NCI-H1436 treated with DMSO at 0.1 percent for 48 hours (cell line): ENCODE results near the gene AATF.

Experiments
- DNase-seq: peaks from one replicate; lab custom pipeline; 2025; lab: John Stamatoyannopoulos, UW

Gene AATF

DNA sequence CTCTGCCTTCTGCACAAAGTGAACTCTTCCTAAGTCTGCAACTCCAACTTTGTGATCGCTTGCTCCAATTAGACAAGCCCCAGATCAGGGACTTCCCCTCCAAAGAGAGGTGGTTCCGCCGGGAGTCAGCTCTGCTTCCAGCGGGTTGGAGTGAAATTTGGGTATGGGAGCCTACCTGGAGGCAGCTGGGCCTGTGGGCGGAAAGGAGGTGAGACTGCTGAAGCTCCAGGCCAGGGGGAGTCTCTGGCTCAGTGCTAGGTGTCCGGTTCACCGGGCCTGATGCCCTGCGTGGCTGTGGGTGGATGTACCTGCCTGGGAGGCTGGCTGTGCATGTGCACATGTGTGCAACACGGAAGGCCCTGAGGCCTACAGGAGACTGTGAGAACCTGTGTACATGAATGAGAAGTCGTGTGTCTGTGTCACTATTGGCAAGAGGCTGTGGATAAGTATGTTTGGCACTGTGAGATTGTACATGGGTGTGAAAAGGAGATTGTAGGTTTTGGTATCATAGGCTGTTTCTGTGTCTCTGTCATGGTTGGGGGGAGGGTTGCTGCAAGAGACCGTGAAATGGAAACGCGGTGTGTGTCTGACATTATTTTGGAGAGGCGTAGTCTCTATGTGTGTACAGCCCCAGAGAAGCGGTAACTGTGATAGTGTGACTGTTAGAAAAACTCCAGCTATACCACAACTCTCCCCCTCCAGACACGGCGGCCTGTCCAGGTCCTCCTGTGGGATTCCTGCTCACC, 7.3 kb upstream of the AATF start:
- DNase-seq = no peak

- no peak for DNase-seq
Measured at GRCh38 chr17:36942019-36942599, 6.6 kb upstream of the AATF start.

GRCh38 chr17:36942631-36943125, 6.1 kb upstream of the AATF start:
- DNase-seq = no peak

- DNase-seq = no peak
Measured at GRCh38 chr17:36943250-36944191, 5.2 kb upstream of the AATF start.

- DNase-seq = no peak
Measured at GRCh38 chr17:36944553-36944952, 4.2 kb upstream of the AATF start.

- DNase-seq = no peak
Measured at GRCh38 chr17:36945140-36945539, 3.6 kb upstream of the AATF start.

- no peak for DNase-seq
Measured at GRCh38 chr17:36945959-36946725, 2.6 kb upstream of the AATF start.

- DNase-seq = no peak
Measured at GRCh38 chr17:36946726-36947091, 2.0 kb upstream of the AATF start.

DNA sequence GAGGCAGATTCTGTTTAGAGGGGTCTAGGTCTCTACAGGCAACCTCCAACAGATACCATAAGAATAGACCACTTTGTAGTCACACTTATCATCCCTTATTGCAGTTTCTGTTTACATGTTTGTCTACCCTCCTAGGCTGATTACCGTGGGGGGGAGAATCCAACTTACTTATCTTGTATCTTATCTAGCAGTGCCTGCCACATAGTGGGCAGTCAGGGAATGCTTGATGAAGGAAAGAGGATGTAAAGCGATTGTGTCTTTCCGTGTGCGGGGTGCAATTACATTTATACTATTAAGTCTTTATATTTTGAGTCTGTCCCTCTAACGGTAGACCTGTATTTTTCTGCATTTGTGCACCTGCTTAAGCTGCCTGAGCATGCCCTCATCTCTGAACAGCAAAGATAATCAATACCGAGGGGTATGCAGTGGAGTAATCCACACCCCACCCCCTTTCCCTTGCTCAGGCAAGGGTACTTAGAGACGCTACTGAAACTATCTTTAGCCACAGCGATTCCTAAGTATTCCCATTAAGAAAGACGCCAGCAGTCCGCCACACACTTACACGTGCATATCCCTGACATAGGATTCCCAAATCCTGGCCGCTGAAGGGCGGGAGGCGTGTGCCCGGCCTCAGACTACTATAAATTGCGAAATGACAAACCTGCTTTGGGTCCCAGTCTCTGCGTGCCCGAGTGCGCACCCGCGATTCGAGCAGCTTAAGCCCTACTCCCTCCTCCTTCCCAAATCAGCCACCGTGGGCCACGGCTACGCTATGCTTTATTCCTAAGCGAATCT, 635 bp upstream of the AATF start:
- no peak for DNase-seq

- DNase-seq = no peak
Measured at GRCh38 chr17:36949461-36949927, 740 bp downstream of the AATF start.

DNA sequence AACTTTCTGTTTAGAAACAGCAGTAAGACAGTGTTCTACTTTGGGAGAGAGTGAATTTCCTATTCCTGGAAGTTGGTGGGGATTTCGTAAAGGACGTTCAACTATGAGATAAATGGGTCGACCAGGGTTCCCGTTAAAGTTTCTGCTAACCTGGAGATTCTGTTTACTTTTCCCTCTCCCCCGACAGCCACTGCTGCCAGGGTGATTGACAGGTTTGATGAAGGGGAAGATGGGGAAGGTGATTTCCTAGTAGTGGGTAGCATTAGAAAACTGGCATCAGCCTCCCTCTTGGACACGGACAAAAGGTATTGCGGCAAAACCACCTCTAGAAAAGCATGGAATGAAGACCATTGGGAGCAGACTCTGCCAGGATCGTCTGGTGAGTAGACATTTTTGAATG, 1.3 kb downstream of the AATF start:
- no peak for DNase-seq

GRCh38 chr17:36951084-36951789, 2.5 kb downstream of the AATF start:
- DNase-seq = no peak

DNA sequence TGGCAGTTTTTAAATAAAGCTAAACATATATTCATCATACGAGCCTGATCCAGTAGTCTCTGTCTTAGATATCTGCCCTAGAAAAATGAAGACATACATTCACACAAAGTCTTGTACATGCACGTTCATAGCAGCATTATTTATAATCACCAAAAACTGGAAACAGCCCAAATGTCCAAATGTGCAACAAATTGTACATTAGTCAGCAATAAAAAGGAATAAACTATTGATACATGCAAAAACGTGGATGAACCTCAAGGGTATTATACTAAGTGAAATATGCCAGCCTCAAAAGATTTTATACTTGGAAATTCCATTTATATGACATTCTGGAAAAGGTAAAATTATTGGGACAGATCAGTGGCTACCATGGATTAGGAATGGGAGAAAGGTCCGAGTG, 22.8 kb downstream of the AATF start:
- no peak for DNase-seq

DNA sequence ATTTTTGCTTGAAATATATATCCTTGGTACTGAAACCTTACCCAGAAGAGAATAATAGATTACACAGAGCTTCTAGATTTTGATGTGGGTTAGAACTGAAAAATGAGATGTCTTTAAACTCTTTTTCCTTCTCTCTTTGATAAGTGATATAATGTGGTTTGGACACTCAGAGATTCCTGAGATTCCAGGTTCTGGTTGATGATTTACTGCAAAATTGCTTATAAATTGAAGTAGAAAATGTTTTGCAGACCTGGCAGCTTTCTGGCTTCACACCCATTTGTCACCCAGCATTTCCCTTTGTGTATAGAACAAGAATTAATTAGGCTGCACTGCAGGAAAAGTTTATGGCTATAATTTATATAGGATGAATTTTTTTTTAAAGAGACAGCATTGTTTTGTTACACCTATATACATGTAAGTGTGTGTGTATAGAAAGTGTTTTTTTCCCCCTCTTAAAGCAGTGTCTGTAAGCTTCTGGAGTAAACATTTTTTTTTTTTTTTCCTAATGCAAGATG, 23.5 kb downstream of the AATF start:
- DNase-seq = no peak

- no peak for DNase-seq
Measured at GRCh38 chr17:36972905-36973304, 24.2 kb downstream of the AATF start.

GRCh38 chr17:36975922-36976515, 27.3 kb downstream of the AATF start:
- no peak for DNase-seq

- no peak for DNase-seq
Measured at GRCh38 chr17:36977066-36977465, 28.3 kb downstream of the AATF start.

DNA sequence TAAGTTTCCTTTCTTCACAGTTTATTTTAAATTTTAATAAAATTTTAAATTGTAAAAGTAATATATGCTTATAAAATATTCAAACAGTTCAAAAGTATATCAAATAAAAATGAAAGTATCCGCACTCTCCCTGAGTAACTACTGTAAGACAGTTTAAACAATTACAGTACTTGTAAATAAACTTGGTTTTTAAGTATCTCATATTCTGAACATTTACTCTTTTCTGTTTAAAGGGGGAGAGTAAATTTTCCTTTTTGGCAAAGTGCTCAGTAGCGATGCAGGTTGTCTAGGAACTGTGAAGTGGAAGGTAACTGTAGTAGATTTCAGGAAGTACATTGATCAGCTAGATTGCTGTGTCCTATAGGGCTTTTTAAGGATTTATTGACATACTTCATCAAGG, 28.8 kb downstream of the AATF start:
- no peak for DNase-seq

- DNase-seq = no peak
Measured at GRCh38 chr17:36978810-36979564, 30.2 kb downstream of the AATF start.
